Stimulated activated CD8-positive, alpha-beta memory T cell treated with anti-CD3 and anti-CD28 coated beads, Interleukin-2, amount 100 ng/mL, for 1 hour (primary cell): ENCODE data around the gene EMSY.

Experiments used
- DNase-seq, 2 donors: peaks; one replicate each; pipeline ENCODE4 v3.0.0-alpha.2; 2020; ENCODE audit warnings: low read depth in 2 of 2

EMSY gene

GRCh38 chr11:76456571-76456970 is 11.8 kb downstream of the EMSY start:
- no peak for DNase-seq

DNA sequence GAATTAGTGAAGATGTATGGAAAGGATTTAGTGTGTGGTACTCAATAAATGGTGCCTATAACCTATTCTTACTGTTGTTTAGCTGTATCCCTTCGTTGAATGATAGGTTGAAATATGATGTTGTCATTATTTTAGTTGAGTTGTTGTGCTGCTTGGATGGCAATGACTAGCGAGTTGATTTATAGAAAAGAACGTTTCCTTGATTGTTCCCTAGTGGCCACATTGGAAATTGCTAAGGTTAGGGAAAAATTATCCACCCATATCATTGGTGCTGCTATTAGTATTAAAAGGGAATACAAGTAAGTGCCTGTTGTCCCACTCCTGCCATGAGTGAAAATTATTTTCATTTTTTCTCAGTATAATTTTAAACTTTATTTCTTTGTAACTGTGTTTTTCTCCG is 14.5 kb downstream of the EMSY start:
- no peak for DNase-seq

DNA sequence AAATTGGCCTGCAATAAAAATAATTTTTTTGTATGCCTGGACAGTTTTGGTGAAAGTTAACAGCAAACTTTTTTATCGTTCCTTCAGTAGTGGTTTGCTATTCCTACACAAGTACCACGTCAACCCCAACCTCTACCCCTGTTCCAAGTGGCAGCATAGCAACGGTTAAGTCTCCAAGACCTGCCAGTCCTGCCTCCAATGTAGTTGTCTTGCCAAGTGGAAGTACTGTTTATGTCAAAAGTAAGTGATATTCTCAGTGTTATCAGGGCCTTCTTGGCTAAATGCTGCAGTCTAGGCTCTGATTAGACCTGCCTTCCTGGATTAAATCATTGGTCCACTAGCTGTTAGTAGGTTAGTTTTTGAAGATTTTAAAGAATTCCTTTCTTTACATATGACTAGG is 15.0 kb downstream of the EMSY start:
- no peak for DNase-seq

DNA sequence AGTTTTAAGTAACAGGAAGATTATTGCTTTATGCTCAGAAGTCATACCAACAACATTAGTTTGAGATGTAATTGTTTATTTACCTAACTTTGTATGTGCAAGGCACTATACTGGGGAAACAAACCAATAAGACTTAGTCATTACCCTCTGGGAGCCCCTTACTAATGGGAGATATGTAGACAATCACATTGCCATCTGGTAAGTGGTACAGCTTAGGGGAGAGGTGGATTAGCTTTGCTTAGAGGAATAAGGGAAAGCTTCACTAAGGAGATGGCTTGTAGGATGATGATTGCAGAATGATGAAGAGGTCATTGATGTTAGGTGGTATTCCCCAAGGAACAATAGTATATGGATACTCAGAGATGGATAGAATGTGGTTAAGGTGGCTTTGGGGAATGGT is 17.5 kb downstream of the EMSY start:
- DNase-seq, result no peak

DNA sequence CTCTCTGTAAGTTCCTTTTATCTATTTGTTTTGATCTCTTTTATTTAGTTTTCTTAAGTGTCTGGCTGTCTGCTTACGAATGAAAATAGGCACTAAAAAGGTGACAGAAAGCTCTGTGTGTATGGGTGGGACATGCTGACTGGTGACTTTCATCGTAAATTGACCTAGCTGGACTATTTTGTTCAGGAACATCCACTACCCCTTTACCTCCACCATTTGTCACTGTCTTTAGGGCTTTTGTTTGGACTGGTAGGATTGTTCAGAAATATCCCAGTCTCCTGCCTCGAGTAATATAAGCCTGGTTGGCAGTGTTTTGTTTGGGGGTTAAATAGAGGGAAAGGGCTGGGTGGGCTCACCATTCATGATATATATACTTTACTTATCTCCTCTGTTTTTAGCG is 20.9 kb downstream of the EMSY start:
- DNase-seq, result no peak

DNA sequence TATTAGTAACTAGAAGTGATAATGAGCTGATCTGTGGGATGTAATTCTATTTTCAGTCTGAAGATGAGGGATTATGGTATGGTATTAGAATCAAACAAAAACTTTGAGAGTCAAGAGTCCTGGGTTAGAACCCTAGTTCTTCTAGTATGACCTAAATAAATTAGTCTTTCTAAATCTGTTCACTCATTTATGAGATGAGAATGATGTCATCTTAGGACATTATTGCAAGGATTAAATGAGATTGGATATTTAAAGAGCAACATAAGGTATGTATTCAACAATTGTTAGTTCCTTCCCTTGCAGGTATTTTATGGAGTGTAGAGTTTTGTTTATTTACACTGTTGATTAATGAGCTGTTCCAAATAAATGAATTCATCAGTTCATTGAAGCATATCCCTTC is 21.8 kb downstream of the EMSY start:
- no peak for DNase-seq

GRCh38 chr11:76469141-76469540 is 24.3 kb downstream of the EMSY start:
- DNase-seq, result no peak

- DNase-seq, result no peak
These were observed 26.6 kb downstream of the EMSY start for GRCh38 chr11:76471382-76471781.

- DNase-seq, result no peak
These were observed 35.4 kb downstream of the EMSY start for GRCh38 chr11:76480241-76480640.

DNA sequence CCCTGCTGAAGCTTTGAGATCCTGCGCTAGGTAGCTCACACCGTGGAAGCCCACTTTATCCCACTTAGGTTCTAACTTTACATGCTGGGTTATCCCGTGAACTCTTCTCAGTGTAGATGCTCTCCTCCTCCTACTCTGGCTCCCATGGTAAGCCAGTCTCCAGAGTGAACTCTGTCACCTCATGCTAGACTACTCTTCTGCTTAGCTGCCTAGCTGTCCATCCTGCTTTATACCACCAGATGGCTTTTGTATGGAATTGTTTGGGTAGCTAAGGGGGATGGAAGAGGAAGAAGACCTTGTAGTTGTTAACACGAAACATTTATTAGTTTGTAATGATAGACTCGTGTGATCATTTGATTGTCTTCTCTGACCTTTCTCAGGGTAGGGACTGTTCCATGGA is 46.8 kb downstream of the EMSY start:
- DNase-seq, result no peak

DNA sequence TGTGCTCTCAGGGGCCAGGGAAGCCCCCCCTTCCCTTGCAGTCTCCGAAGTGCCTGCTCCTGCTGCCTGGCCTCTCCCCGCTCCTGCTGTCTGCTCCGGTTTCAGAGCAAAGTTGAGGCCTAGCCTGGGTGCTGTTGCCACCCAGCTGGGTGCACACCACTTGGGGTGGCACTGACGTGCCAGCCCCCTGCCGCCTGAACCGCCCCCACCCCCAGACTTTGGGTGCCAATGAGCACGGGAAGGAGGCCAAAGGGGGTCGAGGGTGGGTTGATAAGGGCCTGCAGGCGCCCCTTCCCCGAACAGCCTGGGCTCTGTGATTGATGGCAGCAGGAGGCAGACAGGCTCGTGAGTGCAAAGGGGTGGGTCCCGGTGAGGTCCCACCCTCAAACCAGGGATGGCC is 48.2 kb downstream of the EMSY start:
- no peak for DNase-seq

DNA sequence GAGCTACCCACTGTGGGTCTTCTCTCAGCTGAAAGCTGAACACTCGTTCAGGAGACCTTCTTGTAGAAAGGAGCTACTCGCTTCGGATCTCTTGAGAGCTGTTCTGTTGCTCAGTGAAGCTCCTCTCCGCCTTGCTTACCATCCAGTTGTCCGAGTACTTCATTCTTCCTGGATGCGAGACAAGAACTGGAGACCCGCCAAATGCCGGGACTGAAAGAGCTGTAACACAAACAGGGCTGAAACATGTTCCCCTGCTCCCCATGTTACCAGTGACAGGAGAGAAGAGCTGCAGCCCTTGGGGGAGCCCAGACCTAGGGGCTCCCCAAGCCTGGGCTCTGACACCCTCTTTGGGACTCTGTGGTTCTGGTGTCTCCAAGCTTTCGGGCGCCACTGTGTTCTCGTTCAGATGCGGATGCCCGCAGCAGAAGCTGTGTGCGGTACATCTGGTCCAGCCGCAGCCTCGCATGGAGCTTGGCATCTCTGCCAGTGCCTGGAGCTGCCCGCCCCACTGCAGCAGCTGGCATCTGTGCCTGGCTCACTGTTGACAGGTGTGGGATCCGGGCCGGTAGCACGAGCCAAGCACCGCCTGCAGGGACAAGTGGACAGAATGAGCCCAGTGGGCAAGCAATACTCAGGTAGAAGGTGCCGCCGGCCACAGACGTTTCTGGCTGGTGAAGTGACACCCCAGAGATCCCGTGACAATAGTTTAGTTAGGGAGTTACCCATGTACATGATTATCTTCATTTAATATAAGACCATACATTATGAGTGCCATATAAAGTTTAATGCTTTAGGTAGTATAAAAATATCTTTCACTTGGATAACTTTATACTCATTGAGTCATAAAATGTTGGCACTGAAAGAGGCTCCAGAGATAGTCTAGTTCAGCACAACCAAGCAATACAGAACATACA is 49.1 kb downstream of the EMSY start:
- no peak for DNase-seq

- no peak for DNase-seq
These were observed 50.2 kb downstream of the EMSY start for GRCh38 chr11:76495019-76495418.

GRCh38 chr11:76496174-76496573 is 51.4 kb downstream of the EMSY start:
- DNase-seq, result no peak

DNA sequence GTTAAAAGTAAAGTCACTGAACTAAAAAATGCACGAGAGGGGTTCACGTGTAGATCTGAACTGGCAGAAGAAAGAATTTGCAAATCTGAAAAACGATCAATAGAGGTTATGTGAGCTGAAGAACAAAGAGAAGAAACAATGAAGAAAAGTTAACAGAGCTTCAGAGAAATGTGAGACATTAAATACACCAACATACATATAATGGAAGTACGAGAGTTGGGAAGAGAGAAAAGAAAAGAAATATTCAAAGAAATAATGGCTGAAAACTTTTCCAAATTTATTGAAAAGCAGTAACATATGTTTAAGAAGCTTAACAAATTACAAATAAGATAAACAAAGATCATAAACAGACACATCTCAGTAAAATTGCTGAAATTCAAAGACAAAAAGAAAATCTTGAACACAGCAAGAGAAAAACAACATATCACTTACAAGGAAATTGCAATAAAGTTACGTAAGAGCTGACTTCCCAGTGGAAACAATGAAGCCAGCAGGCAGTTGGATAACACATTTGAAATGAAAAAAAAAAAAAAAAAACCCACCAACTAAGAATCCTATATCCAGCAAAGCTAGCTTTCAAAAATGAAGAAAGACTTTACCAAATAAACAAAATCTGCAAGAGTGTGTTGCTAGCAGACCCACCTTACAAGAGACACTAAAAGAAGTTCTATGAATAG is 56.8 kb downstream of the EMSY start:
- DNase-seq, result no peak

DNA sequence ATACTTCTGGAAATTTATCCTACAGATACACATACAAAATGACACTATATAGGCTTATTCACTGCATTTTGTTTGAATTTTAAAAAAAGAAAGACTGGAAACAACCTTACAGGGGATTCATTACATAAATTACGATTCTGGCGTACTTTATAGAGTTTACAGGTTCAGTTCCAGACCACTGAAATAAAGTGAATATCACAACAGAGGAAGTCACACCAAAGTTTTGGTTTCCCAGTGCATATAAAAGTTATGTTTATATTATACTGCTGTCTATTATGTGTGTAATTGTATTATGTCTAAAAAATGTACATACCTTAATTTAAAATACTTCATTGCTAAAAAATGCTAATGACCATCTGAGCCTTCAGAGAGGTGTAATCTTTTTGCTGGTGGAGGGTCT is 62.0 kb downstream of the EMSY start:
- no peak for DNase-seq

- DNase-seq, result no peak
These were observed 65.5 kb downstream of the EMSY start for GRCh38 chr11:76510060-76511047.

DNA sequence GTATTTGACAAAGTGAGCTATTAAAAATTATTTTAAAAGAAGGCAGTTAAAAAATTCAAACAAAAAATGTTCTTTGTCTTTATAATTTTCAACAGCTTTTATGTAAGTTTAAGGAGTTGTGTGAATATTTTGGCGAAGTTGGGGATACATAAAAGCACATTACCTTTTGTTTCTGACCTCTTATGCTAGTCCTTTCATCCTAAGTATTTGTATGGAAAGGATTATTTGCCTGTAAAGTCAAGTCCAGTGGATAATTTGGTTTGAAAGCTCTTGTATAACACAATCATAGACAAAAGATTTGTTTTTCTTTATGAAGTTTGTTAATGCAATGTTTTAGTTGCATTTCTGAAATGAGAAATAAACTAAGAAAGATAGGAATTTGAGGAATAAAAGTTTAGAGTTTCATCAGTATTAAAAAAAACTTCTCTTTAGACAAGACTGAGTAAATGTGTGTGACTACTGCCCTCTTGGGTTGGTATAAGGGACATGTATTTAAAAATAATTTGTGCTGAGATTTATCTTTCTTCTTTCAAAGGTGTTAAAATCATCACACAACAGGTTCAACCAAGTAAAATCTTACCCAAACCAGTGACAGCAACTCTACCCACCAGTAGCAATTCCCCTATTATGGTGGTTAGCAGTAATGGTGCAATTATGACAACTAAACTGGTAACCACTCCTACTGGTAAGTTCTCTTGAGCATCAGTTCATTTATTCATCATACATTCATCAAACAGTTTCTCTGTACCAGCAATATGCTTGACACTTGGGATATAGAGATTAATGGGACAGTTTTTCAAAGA is 68.2 kb downstream of the EMSY start:
- DNase-seq, result no peak

GRCh38 chr11:76513654-76514034 is 68.8 kb downstream of the EMSY start:
- no peak for DNase-seq

- DNase-seq, result no peak
These were observed 70.7 kb downstream of the EMSY start for GRCh38 chr11:76515494-76515893.

GRCh38 chr11:76523147-76523546 is 78.3 kb downstream of the EMSY start:
- no peak for DNase-seq
